ENCODE data around the gene THAP10. TPM values are rescaled to one million over a fixed set of nuclear protein-coding genes. Genes with fewer than 3 reads are reported as not detected.
A peak's percentile ranks its signal among the peaks of the same experiment; 100 is the strongest.

Gene THAP10
- total RNA-seq, 6 experiments from 2014 or later = 0.83 to 2.8 (median 1.4) TPM

DNA sequence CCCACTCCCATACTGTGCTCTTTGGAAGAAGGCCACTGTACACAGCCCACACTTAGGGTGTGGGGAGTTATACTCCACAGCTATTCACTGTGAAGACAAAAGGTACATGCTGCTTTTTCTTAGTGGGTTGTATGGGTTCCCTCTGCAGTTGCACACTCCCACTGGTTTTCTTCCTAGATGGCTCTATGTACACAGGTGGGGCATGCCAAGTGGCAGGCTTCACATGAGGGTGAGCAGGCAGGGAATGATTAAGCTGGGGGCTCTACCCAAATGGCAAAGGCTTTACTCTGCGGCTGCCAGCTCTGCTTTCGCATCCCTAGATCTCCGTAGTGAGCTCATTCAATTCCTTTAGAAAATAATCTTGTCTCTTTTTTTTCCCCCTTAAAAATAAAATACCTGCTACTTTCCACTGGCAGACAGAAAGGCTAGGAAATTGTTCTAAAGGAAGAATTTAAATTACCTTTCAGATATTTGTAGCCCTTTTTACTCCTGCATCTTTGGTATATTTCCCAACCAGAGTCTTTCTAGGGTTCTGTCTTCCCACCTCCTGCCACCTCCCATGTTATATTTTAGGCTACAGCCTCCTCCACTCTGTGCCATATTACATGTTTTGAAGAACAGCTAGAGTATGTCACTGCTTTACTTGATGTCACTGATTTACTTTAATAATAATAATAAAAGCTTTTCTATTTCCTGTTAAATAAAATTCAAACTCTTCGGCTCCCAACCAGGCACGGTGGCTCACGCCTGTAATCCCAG, 46.5 kb downstream of the THAP10 start:
- DNase-seq = no peak
- Histone ChIP-seq H3K27ac (no peak overlapping the region), H3K36me3 (no peaks in the 10 kb centered on the region), H3K27me3 (no peaks in the 10 kb centered on the region), H3K4me3 (no peak overlapping the region), H3K4me1 (no peaks in the 10 kb centered on the region), H3K9me3 (no peaks in the 10 kb centered on the region)
- TF ChIP-seq POLR2A (IDR thresholded peaks at IDR 0.05) = no peak
- intact Hi-C loops (cut with DNase I) = no loop called here
- 98% methylated on average over 6 of the region's 6 CpGs for WGBS (ENCODE audit: insufficient coverage, low coverage, low lambda C conversion rate, missing lambda C conversion rate)
- no peak for ATAC-seq

DNA sequence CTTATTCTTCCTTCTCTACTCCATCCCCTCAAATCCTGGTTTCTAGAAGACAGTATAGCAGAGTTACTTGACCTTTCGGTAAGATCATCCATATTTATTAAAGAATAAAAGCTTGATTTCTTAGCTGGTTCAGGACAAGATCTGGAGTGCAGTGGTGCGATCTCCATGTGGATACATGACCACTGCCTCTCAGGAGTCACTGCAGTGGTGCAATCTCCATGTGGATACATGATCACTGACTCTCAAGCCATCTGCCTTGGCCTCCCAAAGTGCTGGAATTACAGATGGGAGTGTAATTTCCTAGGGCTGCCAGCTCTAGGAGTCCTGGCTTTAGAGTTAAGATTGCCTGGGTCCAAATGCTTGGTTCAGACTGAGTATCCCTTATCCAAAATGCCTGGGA, 54.8 kb downstream of the THAP10 start:
- H3K4me3 ChIP-seq = no peak overlapping the region
- H3K4me1 ChIP-seq = peaks cover 0 to 9% (median 0%) of the 10 kb centered on the region in 4 donors
- ATAC-seq (no peak), DNase-seq (no peak)
- no peak overlapping the region for H3K27ac ChIP-seq
- no peaks in the 10 kb centered on the region for H3K27me3 ChIP-seq
- H3K36me3 ChIP-seq = no peaks in the 10 kb centered on the region
- 80% methylated on average over 2 of the region's 2 CpGs for WGBS (ENCODE audit: insufficient coverage, low coverage, low lambda C conversion rate, missing lambda C conversion rate)
- intact Hi-C loops (cut with DNase I) = no loop called here
- TF ChIP-seq POLR2A (IDR thresholded peaks at IDR 0.05) = no peak
- TF ChIP-seq, protein P1, sequence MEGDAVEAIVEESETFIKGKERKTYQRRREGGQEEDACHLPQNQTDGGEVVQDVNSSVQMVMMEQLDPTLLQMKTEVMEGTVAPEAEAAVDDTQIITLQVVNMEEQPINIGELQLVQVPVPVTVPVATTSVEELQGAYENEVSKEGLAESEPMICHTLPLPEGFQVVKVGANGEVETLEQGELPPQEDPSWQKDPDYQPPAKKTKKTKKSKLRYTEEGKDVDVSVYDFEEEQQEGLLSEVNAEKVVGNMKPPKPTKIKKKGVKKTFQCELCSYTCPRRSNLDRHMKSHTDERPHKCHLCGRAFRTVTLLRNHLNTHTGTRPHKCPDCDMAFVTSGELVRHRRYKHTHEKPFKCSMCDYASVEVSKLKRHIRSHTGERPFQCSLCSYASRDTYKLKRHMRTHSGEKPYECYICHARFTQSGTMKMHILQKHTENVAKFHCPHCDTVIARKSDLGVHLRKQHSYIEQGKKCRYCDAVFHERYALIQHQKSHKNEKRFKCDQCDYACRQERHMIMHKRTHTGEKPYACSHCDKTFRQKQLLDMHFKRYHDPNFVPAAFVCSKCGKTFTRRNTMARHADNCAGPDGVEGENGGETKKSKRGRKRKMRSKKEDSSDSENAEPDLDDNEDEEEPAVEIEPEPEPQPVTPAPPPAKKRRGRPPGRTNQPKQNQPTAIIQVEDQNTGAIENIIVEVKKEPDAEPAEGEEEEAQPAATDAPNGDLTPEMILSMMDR (IDR thresholded peaks at IDR 0.05) = no peak
- H3K9me3 ChIP-seq = no peaks in the 10 kb centered on the region

DNA sequence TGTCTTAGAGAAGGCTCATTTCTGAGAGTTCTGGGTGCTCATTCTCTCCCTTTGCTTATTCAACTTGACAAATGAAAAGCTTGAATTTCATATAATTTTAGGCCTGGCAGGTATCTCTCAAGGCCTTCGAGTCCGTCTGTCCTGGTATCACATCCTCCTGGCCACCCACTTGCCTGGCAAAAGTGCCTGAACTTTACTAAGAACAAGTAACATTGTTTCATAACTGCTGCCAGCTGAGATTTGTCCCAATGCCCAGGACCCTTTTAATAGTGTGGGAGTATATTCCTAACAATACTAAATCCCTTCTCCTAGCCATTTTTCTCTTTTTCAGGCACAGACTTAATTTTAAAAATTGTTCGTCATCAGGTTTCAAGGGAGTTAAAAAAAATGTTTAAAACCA, 56.4 kb downstream of the THAP10 start:
- Histone ChIP-seq H3K9me3 (no peaks in the 10 kb centered on the region), H3K27ac (peak overlapping the region in 1 of 3 donors; percentile 2), H3K36me3 (no peaks in the 10 kb centered on the region), H3K27me3 (no peaks in the 10 kb centered on the region), H3K4me3 (no peak overlapping the region), H3K4me1 (peaks cover 0 to 20% (median 3%) of the 10 kb centered on the region in 4 donors)
- WGBS (ENCODE audit: insufficient coverage, low coverage, low lambda C conversion rate, missing lambda C conversion rate) = 100% methylated on average over 1 of the region's 3 CpGs
- intact Hi-C loops (cut with DNase I) = no loop called here
- DNase-seq (no peak), ATAC-seq (no peak)
- no peak for TF ChIP-seq POLR2A (IDR thresholded peaks at IDR 0.05)
- TF ChIP-seq, protein P1 (IDR thresholded peaks at IDR 0.05) = no peak

DNA sequence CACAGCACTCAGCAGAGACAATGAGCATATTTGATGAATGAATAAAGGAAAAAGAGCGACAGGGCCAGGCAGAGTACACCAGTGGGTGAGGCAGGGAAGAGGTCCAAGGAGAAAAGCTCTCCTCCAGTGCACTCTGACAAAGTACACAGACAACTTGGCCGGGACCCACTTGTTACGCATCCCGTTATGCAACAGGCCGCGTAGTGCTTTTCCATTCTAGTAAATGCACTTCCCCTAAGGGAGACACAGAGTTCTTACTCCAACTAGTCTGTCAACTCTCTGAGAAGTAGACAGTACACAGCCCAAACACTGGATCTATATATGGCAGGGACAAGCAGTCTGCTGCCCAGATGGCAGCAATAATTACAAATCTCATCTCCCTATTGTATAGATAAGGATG, 56.8 kb downstream of the THAP10 start:
- peak overlapping the region in 1 of 3 donors; percentile 2 for H3K27ac ChIP-seq
- peak; percentile 56 to 89 (median 80) for DNase-seq
- no peak overlapping the region for H3K4me3 ChIP-seq
- intact Hi-C loops (cut with DNase I) = no loop called here
- peak; percentile 57 to 87 (median 74) for ATAC-seq
- no peaks in the 10 kb centered on the region for H3K27me3 ChIP-seq
- whole genome bisulfite sequencing (ENCODE audit: insufficient coverage, low coverage, low lambda C conversion rate, missing lambda C conversion rate) = 41% methylated on average over 6 of the region's 6 CpGs
- H3K4me1 ChIP-seq = peaks cover 0 to 24% (median 5%) of the 10 kb centered on the region in 4 donors
- no peaks in the 10 kb centered on the region for H3K36me3 ChIP-seq
- TF ChIP-seq POLR2A (IDR thresholded peaks at IDR 0.05) = no peak
- TF ChIP-seq, protein P1 (IDR thresholded peaks at IDR 0.05) = no peak
- no peaks in the 10 kb centered on the region for H3K9me3 ChIP-seq

DNA sequence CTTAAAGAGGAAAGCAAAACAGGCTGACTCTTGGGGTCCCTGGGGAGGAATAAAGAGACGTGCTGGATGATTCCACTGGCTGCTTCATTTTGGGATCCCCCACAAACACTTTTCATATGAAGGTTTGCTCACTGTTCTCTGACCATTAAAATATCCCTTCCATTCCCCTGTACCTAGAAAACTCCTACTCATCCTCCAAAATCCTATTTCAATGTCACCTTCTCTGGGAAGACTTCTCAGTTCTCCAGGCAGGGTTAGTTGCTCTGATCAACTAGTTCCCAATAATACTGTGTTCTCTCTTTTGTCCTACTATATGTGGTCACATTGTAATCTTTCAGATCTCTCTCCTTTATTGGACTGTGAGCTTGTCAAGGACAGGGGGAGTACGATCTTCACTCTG, 57.2 kb downstream of the THAP10 start:
- Histone ChIP-seq H3K4me3 (no peak overlapping the region), H3K9me3 (no peaks in the 10 kb centered on the region), H3K36me3 (no peaks in the 10 kb centered on the region), H3K27ac (no peak overlapping the region), H3K27me3 (no peaks in the 10 kb centered on the region), H3K4me1 (peaks cover 0 to 28% (median 7%) of the 10 kb centered on the region in 4 donors)
- TF ChIP-seq POLR2A (IDR thresholded peaks at IDR 0.05) = no peak
- TF ChIP-seq, protein P1 (IDR thresholded peaks at IDR 0.05) = no peak
- intact Hi-C loops (cut with DNase I) = no loop called here
- no peak for ATAC-seq
- WGBS (ENCODE audit: insufficient coverage, low coverage, low lambda C conversion rate, missing lambda C conversion rate) = 80% methylated on average over 1 of the region's 2 CpGs
- DNase-seq = no peak
